ENCODE data around the gene CACNA1I.

GRCh38 chr22:39651053-39651996, 80.8 kb downstream of the CACNA1I start:
- TF ChIP-seq, protein P1, sequence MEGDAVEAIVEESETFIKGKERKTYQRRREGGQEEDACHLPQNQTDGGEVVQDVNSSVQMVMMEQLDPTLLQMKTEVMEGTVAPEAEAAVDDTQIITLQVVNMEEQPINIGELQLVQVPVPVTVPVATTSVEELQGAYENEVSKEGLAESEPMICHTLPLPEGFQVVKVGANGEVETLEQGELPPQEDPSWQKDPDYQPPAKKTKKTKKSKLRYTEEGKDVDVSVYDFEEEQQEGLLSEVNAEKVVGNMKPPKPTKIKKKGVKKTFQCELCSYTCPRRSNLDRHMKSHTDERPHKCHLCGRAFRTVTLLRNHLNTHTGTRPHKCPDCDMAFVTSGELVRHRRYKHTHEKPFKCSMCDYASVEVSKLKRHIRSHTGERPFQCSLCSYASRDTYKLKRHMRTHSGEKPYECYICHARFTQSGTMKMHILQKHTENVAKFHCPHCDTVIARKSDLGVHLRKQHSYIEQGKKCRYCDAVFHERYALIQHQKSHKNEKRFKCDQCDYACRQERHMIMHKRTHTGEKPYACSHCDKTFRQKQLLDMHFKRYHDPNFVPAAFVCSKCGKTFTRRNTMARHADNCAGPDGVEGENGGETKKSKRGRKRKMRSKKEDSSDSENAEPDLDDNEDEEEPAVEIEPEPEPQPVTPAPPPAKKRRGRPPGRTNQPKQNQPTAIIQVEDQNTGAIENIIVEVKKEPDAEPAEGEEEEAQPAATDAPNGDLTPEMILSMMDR (IDR thresholded peaks at IDR 0.05): no peak
- TF ChIP-seq POLR2A (IDR thresholded peaks at IDR 0.05): no peak
